ENCODE measurements around the gene TAS2R5. TPM values are rescaled to one million over a fixed set of nuclear protein-coding genes. Genes with fewer than 3 reads are reported as not detected.
"Not testable (repeated sequence)": the region's sequence is repeated elsewhere in the genome, so short reads cannot be mapped to it uniquely, and the experiment has no call there.

Gene TAS2R5
- total RNA-seq, 4 donors from 2014 or later: 0.47 to 3.4 (median 0.98) TPM; not detected in 1

GRCh38 chr7:141752634-141753033 is 37.4 kb upstream of the TAS2R5 start:
- TF ChIP-seq, protein P1, sequence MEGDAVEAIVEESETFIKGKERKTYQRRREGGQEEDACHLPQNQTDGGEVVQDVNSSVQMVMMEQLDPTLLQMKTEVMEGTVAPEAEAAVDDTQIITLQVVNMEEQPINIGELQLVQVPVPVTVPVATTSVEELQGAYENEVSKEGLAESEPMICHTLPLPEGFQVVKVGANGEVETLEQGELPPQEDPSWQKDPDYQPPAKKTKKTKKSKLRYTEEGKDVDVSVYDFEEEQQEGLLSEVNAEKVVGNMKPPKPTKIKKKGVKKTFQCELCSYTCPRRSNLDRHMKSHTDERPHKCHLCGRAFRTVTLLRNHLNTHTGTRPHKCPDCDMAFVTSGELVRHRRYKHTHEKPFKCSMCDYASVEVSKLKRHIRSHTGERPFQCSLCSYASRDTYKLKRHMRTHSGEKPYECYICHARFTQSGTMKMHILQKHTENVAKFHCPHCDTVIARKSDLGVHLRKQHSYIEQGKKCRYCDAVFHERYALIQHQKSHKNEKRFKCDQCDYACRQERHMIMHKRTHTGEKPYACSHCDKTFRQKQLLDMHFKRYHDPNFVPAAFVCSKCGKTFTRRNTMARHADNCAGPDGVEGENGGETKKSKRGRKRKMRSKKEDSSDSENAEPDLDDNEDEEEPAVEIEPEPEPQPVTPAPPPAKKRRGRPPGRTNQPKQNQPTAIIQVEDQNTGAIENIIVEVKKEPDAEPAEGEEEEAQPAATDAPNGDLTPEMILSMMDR (IDR thresholded peaks at IDR 0.05 in 4 of 5, conservative IDR thresholded peaks at IDR 0.05 in 1 of 5): no peak
- TF ChIP-seq POLR2A (IDR thresholded peaks at IDR 0.05): no peak
- no peaks in the 10 kb centered on the region for H3K27me3 ChIP-seq
- in situ Hi-C loops (cut with MboI; ENCODE audit: low sequenced_read_pairs in 4 of 4) (no loop called here), intact Hi-C loops (cut with DNase I; ENCODE audit: low total_unique reads) (no loop called here)
- H3K4me1 ChIP-seq: no peaks in the 10 kb centered on the region
- H3K9me3 ChIP-seq: peaks cover 0 to 10% (median 9%) of the 10 kb centered on the region in 3 donors
- DNase-seq: no peak
- no peak for ATAC-seq
- peaks cover 3 to 69% of the 10 kb centered on the region in 2 donors for H3K36me3 ChIP-seq
- H3K27ac ChIP-seq: no peak overlapping the region
- no peak overlapping the region for H3K4me3 ChIP-seq

DNA sequence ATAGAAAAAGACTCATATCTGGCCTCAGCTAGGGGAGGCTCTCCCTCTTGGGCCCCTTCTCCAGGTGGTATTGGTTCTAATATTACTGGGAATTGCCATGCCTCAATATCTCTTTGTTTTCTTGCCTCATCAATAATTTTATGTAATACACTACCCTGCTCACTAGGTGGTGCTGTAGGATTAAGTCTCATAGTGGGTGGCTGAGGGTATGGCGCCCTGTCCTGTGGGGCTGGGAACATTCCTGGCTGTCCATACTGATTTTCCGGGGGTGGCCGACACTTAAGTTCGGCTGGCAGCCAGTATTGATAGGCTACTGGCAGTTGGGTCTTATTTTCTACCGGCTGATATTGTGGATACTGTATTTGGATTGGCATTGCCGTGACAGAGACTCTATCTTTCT is 35.1 kb upstream of the TAS2R5 start:
- DNase-seq (no peak), ATAC-seq (no peak)
- Histone ChIP-seq H3K27ac (no peak overlapping the region), H3K36me3 (peaks cover 3 to 59% of the 10 kb centered on the region in 2 donors), H3K9me3 (peaks cover 0 to 10% (median 9%) of the 10 kb centered on the region in 3 donors), H3K4me3 (no peak overlapping the region), H3K27me3 (no peaks in the 10 kb centered on the region), H3K4me1 (no peaks in the 10 kb centered on the region)
- intact Hi-C loops (cut with DNase I; ENCODE audit: low total_unique reads) (no loop called here), in situ Hi-C loops (cut with MboI; ENCODE audit: low sequenced_read_pairs in 4 of 4) (no loop called here)
- TF ChIP-seq, protein P1 (IDR thresholded peaks at IDR 0.05 in 4 of 5, conservative IDR thresholded peaks at IDR 0.05 in 1 of 5): peak in 2 of 5 experiments; percentile 19 to 30
- TF ChIP-seq POLR2A (IDR thresholded peaks at IDR 0.05): no peak

GRCh38 chr7:141763797-141764196 is 26.2 kb upstream of the TAS2R5 start, which contains the start of gene TAS2R3:
TSS of gene TAS2R3 (plus strand) at chr7:141764097. CDS start at chr7:141764159, 62 bp downstream.
- no peak for ATAC-seq
- Histone ChIP-seq H3K27me3 (no peaks in the 10 kb centered on the region), H3K4me3 (no peak within 1 kb of the TSS), H3K9me3 (no peaks in the 10 kb centered on the region), H3K36me3 (peaks cover 0 to 21% of the 10 kb centered on the region in 2 donors), H3K27ac (no peak within 1 kb of the TSS), H3K4me1 (no peaks in the 10 kb centered on the region)
- in situ Hi-C loops (cut with MboI; ENCODE audit: low sequenced_read_pairs in 4 of 4): no loop called here
- TF ChIP-seq, protein P1 (IDR thresholded peaks at IDR 0.05 in 4 of 5, conservative IDR thresholded peaks at IDR 0.05 in 1 of 5): no peak
- TF ChIP-seq POLR2A (IDR thresholded peaks at IDR 0.05): no peak
- DNase-seq: no peak
- intact Hi-C loops (cut with DNase I; ENCODE audit: low total_unique reads): no loop called here

GRCh38 chr7:141770083-141770583 is 19.9 kb upstream of the TAS2R5 start:
- DNase-seq; intact Hi-C loops (cut with DNase I; ENCODE audit: low total_unique reads); ATAC-seq; in situ Hi-C loops (cut with MboI; ENCODE audit: low sequenced_read_pairs in 4 of 4); H3K27ac ChIP-seq; H3K4me3 ChIP-seq; H3K4me1 ChIP-seq; H3K9me3 ChIP-seq; H3K36me3 ChIP-seq; H3K27me3 ChIP-seq: not testable (repeated sequence)

- ATAC-seq (no peak), DNase-seq (no peak)
- intact Hi-C loops (cut with DNase I; ENCODE audit: low total_unique reads): no loop called here
- no peak within 1 kb of the TSS for H3K27ac ChIP-seq
- TF ChIP-seq, protein P1 (IDR thresholded peaks at IDR 0.05 in 4 of 5, conservative IDR thresholded peaks at IDR 0.05 in 1 of 5): no peak
- TF ChIP-seq POLR2A (IDR thresholded peaks at IDR 0.05): no peak
- H3K9me3 ChIP-seq: no peaks in the 10 kb centered on the region
- no peaks in the 10 kb centered on the region for H3K27me3 ChIP-seq
- in situ Hi-C loops (cut with MboI; ENCODE audit: low sequenced_read_pairs in 4 of 4): no loop called here
- no peaks in the 10 kb centered on the region for H3K36me3 ChIP-seq
- no peaks in the 10 kb centered on the region for H3K4me1 ChIP-seq
- H3K4me3 ChIP-seq: no peak within 1 kb of the TSS
These were observed 13.6 kb upstream of the TAS2R5 start, which contains the start of gene TAS2R4 for GRCh38 chr7:141776374-141776773. TSS of gene TAS2R4 (plus strand) at chr7:141776674. CDS start at chr7:141778489, 1,815 bp downstream.
